ENCODE results near the gene HERC6. TPM values are rescaled to one million over a fixed set of nuclear protein-coding genes. Genes with fewer than 3 reads are reported as not detected.

The HERC6 gene
- total and polyA plus RNA-seq, 2 experiments from 2014 or later: 3.4 to 7.3 TPM

GRCh38 chr4:88359558-88359957 lies 19.1 kb upstream of the HERC6 start (continued):
- TF ChIP-seq ZNF462 (CRISPR knock-in tag; IDR thresholded peaks at IDR 0.05) (no peak), POLR2AphosphoS5 (IDR thresholded peaks at IDR 0.05; ENCODE audit: low read depth) (no peak), ZNF114 (CRISPR knock-in tag; IDR thresholded peaks at IDR 0.05) (no peak), EZH2phosphoT487 (IDR thresholded peaks at IDR 0.05; ENCODE audit: unreplicated experiment) (no peak), ZNF331 (CRISPR knock-in tag; IDR thresholded peaks at IDR 0.05; ENCODE audit: low read depth) (no peak)

GRCh38 chr4:88360256-88360655 lies 18.4 kb upstream of the HERC6 start:
- ATAC-seq (no peak), DNase-seq (ENCODE audit: low spot score) (no peak)
- no peak overlapping the region for H3K27ac ChIP-seq (ENCODE audit: low read depth)
- no peak overlapping the region for H3K27ac Mint-ChIP-seq
- H3K4me3 Mint-ChIP-seq: no peak overlapping the region
- no peaks in the 10 kb centered on the region for H4K20me1 ChIP-seq (replicated peaks; ENCODE audit: insufficient read depth)
- H3K4me1 ChIP-seq (ENCODE audit: insufficient read depth): no peaks in the 10 kb centered on the region
- H3K36me3 ChIP-seq (ENCODE audit: insufficient read depth): no peaks in the 10 kb centered on the region
- H3K79me2 ChIP-seq (replicated peaks; ENCODE audit: insufficient read depth): no peaks in the 10 kb centered on the region
- peaks cover 27% of the 10 kb centered on the region for H3K36me3 Mint-ChIP-seq (ENCODE audit: low read depth)
- no peak overlapping the region for H3K4me2 ChIP-seq
- H3K9me3 Mint-ChIP-seq: peaks cover 41% of the 10 kb centered on the region
- no peak overlapping the region for H3K4me3 ChIP-seq
- H3K4me1 Mint-ChIP-seq: peaks cover 7% of the 10 kb centered on the region; the same call in 2 of the 3 replicates
- no peaks in the 10 kb centered on the region for H3F3A ChIP-seq (replicated peaks; ENCODE audit: low read depth)
- H3K27me3 Mint-ChIP-seq (ENCODE audit: insufficient read depth, low read depth, poor library complexity): no peaks in the 10 kb centered on the region
- H2AFZ ChIP-seq: no peak overlapping the region
- no peaks in the 10 kb centered on the region for H3K9me2 ChIP-seq (ENCODE audit: insufficient read depth)
- no peak for TF ChIP-seq REST (IDR thresholded peaks at IDR 0.05; ENCODE audit: unreplicated experiment)
- no peaks in the 10 kb centered on the region for H3K27me3 ChIP-seq (ENCODE audit: insufficient read depth)
